Hematopoietic multipotent progenitor cell treated with erythropoietin and hydrocortisone succinate and interleukin-3 and kit ligand, for 8 days (in vitro differentiated cells): ENCODE data around the gene AREG.
"Not testable (repeated sequence)": the region's sequence is repeated elsewhere in the genome, so short reads cannot be mapped to it uniquely, and the experiment has no call there.

Experiments used
- DNase-seq: peaks from one replicate; pipeline ENCODE4 v3.0.0-alpha.2; 2015

Gene AREG

GRCh38 chr4:74444891-74445642 is at the start of gene AREG:
TSS of gene AREG (plus strand) at chr4:74445136. CDS start at chr4:74445346, 210 bp downstream.
- peak; percentile 77 for DNase-seq

GRCh38 chr4:74395633-74396032 is 49.3 kb upstream of the AREG start:
- DNase-seq = no peak

- DNase-seq = peak; percentile 58
These were observed 47.0 kb upstream of the AREG start for GRCh38 chr4:74397748-74398426.

GRCh38 chr4:74398894-74399589 is 45.9 kb upstream of the AREG start:
- DNase-seq = not testable (repeated sequence)

- no peak for DNase-seq
These were observed 44.5 kb upstream of the AREG start for GRCh38 chr4:74400395-74400794.

GRCh38 chr4:74402692-74403456 is 42.1 kb upstream of the AREG start:
- DNase-seq = no peak

GRCh38 chr4:74407891-74408290 is 37.0 kb upstream of the AREG start:
- DNase-seq = no peak

- no peak for DNase-seq
These were observed 36.3 kb upstream of the AREG start for GRCh38 chr4:74408639-74409038.

- DNase-seq = no peak
These were observed 34.7 kb upstream of the AREG start for GRCh38 chr4:74410272-74410671.

- DNase-seq = no peak
These were observed 32.7 kb upstream of the AREG start for GRCh38 chr4:74412225-74412624.

- no peak for DNase-seq
These were observed 31.7 kb upstream of the AREG start for GRCh38 chr4:74413265-74413664.

- no peak for DNase-seq
These were observed 30.7 kb upstream of the AREG start for GRCh38 chr4:74414149-74414809.

GRCh38 chr4:74415602-74416300 is 29.2 kb upstream of the AREG start:
- DNase-seq = no peak

GRCh38 chr4:74418063-74418670 is 26.8 kb upstream of the AREG start:
- no peak for DNase-seq

GRCh38 chr4:74420863-74421262 is 24.1 kb upstream of the AREG start:
- no peak for DNase-seq

GRCh38 chr4:74423104-74423503 is 21.8 kb upstream of the AREG start:
- DNase-seq = peak; percentile 71

- DNase-seq = no peak
These were observed 20.8 kb upstream of the AREG start for GRCh38 chr4:74424111-74424510.

- no peak for DNase-seq
These were observed 18.8 kb upstream of the AREG start for GRCh38 chr4:74426101-74426500.

GRCh38 chr4:74428276-74428675 is 16.7 kb upstream of the AREG start:
- peak; percentile 73 for DNase-seq

GRCh38 chr4:74431113-74431826 is 13.7 kb upstream of the AREG start:
- DNase-seq = peak; percentile 73

GRCh38 chr4:74433043-74433442 is 11.9 kb upstream of the AREG start:
- DNase-seq = no peak
